Measurements from ENCODE around the gene STAB2.

The STAB2 gene

DNA sequence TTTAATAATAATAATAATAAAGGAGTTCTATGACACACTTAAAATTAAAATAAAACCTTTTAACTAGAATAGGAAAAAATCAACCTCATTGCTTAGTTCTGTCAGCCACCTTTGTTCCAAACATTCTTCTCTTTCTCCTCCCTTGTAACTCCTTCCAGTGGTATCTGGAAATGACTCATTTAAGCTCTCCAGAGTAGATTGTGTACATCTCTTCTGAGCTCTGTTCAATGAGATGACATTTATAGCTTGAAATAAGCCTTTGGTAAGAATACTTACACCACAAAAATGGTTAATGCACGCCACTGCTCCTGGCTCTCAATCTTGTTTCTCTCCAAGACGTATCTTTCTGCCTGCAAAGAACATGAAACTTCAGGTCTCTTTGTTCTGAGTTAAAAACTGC lies 70.3 kb downstream of the STAB2 start:
- H3K9me3 ChIP-seq (ENCODE audit: control insufficient read depth, insufficient read depth, low read length) = no peaks in the 10 kb centered on the region
- no peaks in the 10 kb centered on the region for H3K27me3 ChIP-seq (ENCODE audit: control insufficient read depth, insufficient read depth, low read length)
- no peaks in the 10 kb centered on the region for H3K4me1 ChIP-seq (ENCODE audit: control insufficient read depth, insufficient read depth, low read length)
- H3K9ac ChIP-seq (ENCODE audit: low read depth, low read length) = no peak overlapping the region
- no peak overlapping the region for H3K4me3 ChIP-seq (ENCODE audit: low read depth, low read length)
- no peaks in the 10 kb centered on the region for H3K36me3 ChIP-seq (ENCODE audit: control insufficient read depth, insufficient read depth, low read length)

DNA sequence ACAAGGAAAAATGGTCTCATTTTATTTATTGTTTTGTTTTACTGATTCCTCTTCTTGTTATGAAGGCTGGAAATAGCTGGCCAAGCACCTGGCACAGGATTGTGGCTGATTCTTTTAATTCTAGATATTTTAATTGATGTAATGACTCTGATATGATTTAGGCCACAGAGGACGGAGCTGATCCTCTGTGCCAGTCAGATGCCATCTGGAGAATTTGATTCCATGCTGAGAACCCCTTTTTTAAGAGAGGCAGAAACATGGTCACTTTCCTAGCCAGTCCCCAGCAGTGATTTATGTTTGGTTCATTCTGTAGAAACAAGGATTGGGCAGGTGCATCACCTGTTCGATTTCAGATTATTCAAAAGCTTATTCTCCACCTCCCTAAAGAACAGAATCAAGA lies 77.6 kb downstream of the STAB2 start:
- H3K9me3 ChIP-seq (ENCODE audit: control insufficient read depth, insufficient read depth, low read length) = no peaks in the 10 kb centered on the region
- H3K4me3 ChIP-seq (ENCODE audit: low read depth, low read length) = no peak overlapping the region
- no peaks in the 10 kb centered on the region for H3K27me3 ChIP-seq (ENCODE audit: control insufficient read depth, insufficient read depth, low read length)
- H3K9ac ChIP-seq (ENCODE audit: low read depth, low read length) = no peak overlapping the region
- peaks cover 8% of the 10 kb centered on the region for H3K4me1 ChIP-seq (ENCODE audit: control insufficient read depth, insufficient read depth, low read length)
- no peaks in the 10 kb centered on the region for H3K36me3 ChIP-seq (ENCODE audit: control insufficient read depth, insufficient read depth, low read length)

- no peaks in the 10 kb centered on the region for H3K36me3 ChIP-seq (ENCODE audit: control insufficient read depth, insufficient read depth, low read length)
- H3K9me3 ChIP-seq (ENCODE audit: control insufficient read depth, insufficient read depth, low read length) = no peaks in the 10 kb centered on the region
- H3K9ac ChIP-seq (ENCODE audit: low read depth, low read length) = no peak overlapping the region
- H3K4me1 ChIP-seq (ENCODE audit: control insufficient read depth, insufficient read depth, low read length) = peaks cover 12% of the 10 kb centered on the region
- no peak overlapping the region for H3K4me3 ChIP-seq (ENCODE audit: low read depth, low read length)
- H3K27me3 ChIP-seq (ENCODE audit: control insufficient read depth, insufficient read depth, low read length) = no peaks in the 10 kb centered on the region
Observed at GRCh38 chr12:103665971-103666370, 78.9 kb downstream of the STAB2 start.

- Histone ChIP-seq H3K9me3 (ENCODE audit: control insufficient read depth, insufficient read depth, low read length) (no peaks in the 10 kb centered on the region), H3K9ac (ENCODE audit: low read depth, low read length) (no peak overlapping the region), H3K27me3 (ENCODE audit: control insufficient read depth, insufficient read depth, low read length) (no peaks in the 10 kb centered on the region), H3K4me1 (ENCODE audit: control insufficient read depth, insufficient read depth, low read length) (peaks cover 12% of the 10 kb centered on the region), H3K4me3 (ENCODE audit: low read depth, low read length) (no peak overlapping the region), H3K36me3 (ENCODE audit: control insufficient read depth, insufficient read depth, low read length) (no peaks in the 10 kb centered on the region)
Observed at GRCh38 chr12:103667125-103667524, 80.1 kb downstream of the STAB2 start.

DNA sequence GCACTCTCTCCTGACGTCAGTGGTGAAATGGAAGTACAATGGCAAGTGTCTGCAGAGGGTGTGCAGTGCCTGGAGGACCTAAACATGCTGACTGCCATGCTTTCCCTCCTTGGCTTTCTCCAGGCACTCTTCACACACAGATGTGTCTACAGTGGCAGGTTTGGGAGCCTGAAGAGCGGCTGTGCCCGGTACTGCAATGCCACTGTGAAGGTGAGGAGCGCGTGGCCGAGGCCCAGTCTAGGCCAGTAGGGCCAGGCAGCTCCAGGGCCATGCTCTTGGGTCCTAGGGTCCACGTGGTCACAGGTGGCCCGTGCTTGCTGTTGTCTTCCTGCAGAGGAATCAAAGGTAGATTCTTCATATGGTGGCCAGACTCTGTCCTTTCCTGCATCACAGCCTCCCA lies 81.4 kb downstream of the STAB2 start:
- Histone ChIP-seq H3K4me3 (ENCODE audit: low read depth, low read length) (no peak overlapping the region), H3K27me3 (ENCODE audit: control insufficient read depth, insufficient read depth, low read length) (no peaks in the 10 kb centered on the region), H3K4me1 (ENCODE audit: control insufficient read depth, insufficient read depth, low read length) (peaks cover 12% of the 10 kb centered on the region), H3K36me3 (ENCODE audit: control insufficient read depth, insufficient read depth, low read length) (no peaks in the 10 kb centered on the region), H3K9ac (ENCODE audit: low read depth, low read length) (no peak overlapping the region), H3K9me3 (ENCODE audit: control insufficient read depth, insufficient read depth, low read length) (no peaks in the 10 kb centered on the region)

DNA sequence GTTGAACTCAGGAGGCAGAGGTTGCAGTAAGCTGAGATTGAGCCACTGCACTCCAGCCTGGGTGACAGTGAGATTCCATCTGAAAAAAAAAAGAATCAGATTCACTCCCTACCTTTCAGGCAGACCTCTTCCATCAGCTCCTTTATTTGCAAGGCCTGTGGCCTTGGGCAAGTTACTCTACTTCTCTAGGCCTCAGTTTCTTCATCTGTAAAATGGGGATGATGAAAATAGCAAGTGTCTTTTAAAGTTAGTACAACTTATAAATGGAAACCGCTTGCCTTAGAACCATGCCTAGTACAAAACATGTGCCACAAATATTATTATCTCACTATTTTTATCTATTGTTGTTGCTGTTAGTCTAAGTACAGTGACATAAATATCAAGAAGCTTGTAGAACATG lies 84.3 kb downstream of the STAB2 start:
- Histone ChIP-seq H3K27me3 (ENCODE audit: control insufficient read depth, insufficient read depth, low read length) (no peaks in the 10 kb centered on the region), H3K4me1 (ENCODE audit: control insufficient read depth, insufficient read depth, low read length) (peaks cover 8% of the 10 kb centered on the region), H3K4me3 (ENCODE audit: low read depth, low read length) (no peak overlapping the region), H3K36me3 (ENCODE audit: control insufficient read depth, insufficient read depth, low read length) (no peaks in the 10 kb centered on the region), H3K9me3 (ENCODE audit: control insufficient read depth, insufficient read depth, low read length) (no peaks in the 10 kb centered on the region), H3K9ac (ENCODE audit: low read depth, low read length) (no peak overlapping the region)

GRCh38 chr12:103672401-103673119 lies 85.5 kb downstream of the STAB2 start:
- no peaks in the 10 kb centered on the region for H3K27me3 ChIP-seq (ENCODE audit: control insufficient read depth, insufficient read depth, low read length)
- no peak overlapping the region for H3K4me3 ChIP-seq (ENCODE audit: low read depth, low read length)
- H3K36me3 ChIP-seq (ENCODE audit: control insufficient read depth, insufficient read depth, low read length) = no peaks in the 10 kb centered on the region
- H3K9ac ChIP-seq (ENCODE audit: low read depth, low read length) = no peak overlapping the region
- peaks cover 8% of the 10 kb centered on the region for H3K4me1 ChIP-seq (ENCODE audit: control insufficient read depth, insufficient read depth, low read length)
- no peaks in the 10 kb centered on the region for H3K9me3 ChIP-seq (ENCODE audit: control insufficient read depth, insufficient read depth, low read length)

DNA sequence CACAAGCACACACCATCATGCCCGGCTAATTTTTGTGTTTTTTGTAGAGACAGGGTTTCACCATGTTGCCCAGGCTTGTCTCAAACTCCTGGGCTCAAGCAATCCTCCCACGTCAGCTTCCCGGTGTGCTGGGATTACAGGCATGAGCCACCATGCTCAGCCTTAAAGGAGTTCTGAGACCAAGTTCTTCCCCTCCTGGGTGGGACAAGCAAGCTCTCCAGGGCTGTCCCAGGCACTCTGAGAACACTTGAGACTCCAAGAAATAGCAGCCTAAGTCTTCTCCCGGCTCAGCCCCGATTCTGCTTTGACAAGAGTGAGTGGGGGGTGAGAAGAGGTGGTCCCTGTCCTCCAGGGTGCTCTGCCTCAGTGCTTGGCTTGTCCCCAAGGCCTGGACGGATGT lies 86.4 kb downstream of the STAB2 start:
- Histone ChIP-seq H3K36me3 (ENCODE audit: control insufficient read depth, insufficient read depth, low read length) (no peaks in the 10 kb centered on the region), H3K9ac (ENCODE audit: low read depth, low read length) (no peak overlapping the region), H3K4me3 (ENCODE audit: low read depth, low read length) (no peak overlapping the region), H3K9me3 (ENCODE audit: control insufficient read depth, insufficient read depth, low read length) (no peaks in the 10 kb centered on the region), H3K27me3 (ENCODE audit: control insufficient read depth, insufficient read depth, low read length) (no peaks in the 10 kb centered on the region), H3K4me1 (ENCODE audit: control insufficient read depth, insufficient read depth, low read length) (peaks cover 8% of the 10 kb centered on the region)

GRCh38 chr12:103673891-103674375 lies 86.9 kb downstream of the STAB2 start:
- Histone ChIP-seq H3K36me3 (ENCODE audit: control insufficient read depth, insufficient read depth, low read length) (no peaks in the 10 kb centered on the region), H3K4me1 (ENCODE audit: control insufficient read depth, insufficient read depth, low read length) (peaks cover 8% of the 10 kb centered on the region), H3K4me3 (ENCODE audit: low read depth, low read length) (no peak overlapping the region), H3K27me3 (ENCODE audit: control insufficient read depth, insufficient read depth, low read length) (no peaks in the 10 kb centered on the region), H3K9ac (ENCODE audit: low read depth, low read length) (no peak overlapping the region), H3K9me3 (ENCODE audit: control insufficient read depth, insufficient read depth, low read length) (no peaks in the 10 kb centered on the region)

- Histone ChIP-seq H3K27me3 (ENCODE audit: control insufficient read depth, insufficient read depth, low read length) (no peaks in the 10 kb centered on the region), H3K9ac (ENCODE audit: low read depth, low read length) (no peak overlapping the region), H3K36me3 (ENCODE audit: control insufficient read depth, insufficient read depth, low read length) (no peaks in the 10 kb centered on the region), H3K9me3 (ENCODE audit: control insufficient read depth, insufficient read depth, low read length) (no peaks in the 10 kb centered on the region), H3K4me3 (ENCODE audit: low read depth, low read length) (no peak overlapping the region), H3K4me1 (ENCODE audit: control insufficient read depth, insufficient read depth, low read length) (no peaks in the 10 kb centered on the region)
Observed at GRCh38 chr12:103676893-103677292, 89.8 kb downstream of the STAB2 start.

- H3K4me3 ChIP-seq (ENCODE audit: low read depth, low read length) = no peak overlapping the region
- H3K4me1 ChIP-seq (ENCODE audit: control insufficient read depth, insufficient read depth, low read length) = no peaks in the 10 kb centered on the region
- H3K9ac ChIP-seq (ENCODE audit: low read depth, low read length) = no peak overlapping the region
- H3K27me3 ChIP-seq (ENCODE audit: control insufficient read depth, insufficient read depth, low read length) = no peaks in the 10 kb centered on the region
- no peaks in the 10 kb centered on the region for H3K9me3 ChIP-seq (ENCODE audit: control insufficient read depth, insufficient read depth, low read length)
- no peaks in the 10 kb centered on the region for H3K36me3 ChIP-seq (ENCODE audit: control insufficient read depth, insufficient read depth, low read length)
Observed at GRCh38 chr12:103677341-103677740, 90.3 kb downstream of the STAB2 start.

DNA sequence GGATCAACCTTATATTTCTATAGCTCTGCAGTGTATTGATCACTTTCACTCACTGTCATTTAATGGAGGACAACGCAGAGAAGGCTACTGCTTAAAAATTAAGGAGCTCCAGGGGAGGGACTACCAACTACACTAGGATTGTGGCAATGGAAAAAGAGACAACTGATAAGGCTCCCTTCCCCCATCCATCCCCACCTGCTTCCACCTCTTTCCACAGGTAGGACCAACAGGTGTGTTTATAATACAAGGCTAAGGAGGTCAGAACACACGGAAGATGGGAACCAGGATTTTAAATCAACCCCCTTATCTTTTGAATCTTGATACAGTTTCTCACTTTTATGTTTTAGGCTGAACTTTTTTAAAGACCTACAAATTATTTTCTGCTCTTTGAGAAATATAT lies 90.8 kb downstream of the STAB2 start:
- H3K4me1 ChIP-seq (ENCODE audit: control insufficient read depth, insufficient read depth, low read length) = no peaks in the 10 kb centered on the region
- H3K36me3 ChIP-seq (ENCODE audit: control insufficient read depth, insufficient read depth, low read length) = no peaks in the 10 kb centered on the region
- no peaks in the 10 kb centered on the region for H3K9me3 ChIP-seq (ENCODE audit: control insufficient read depth, insufficient read depth, low read length)
- no peak overlapping the region for H3K9ac ChIP-seq (ENCODE audit: low read depth, low read length)
- H3K27me3 ChIP-seq (ENCODE audit: control insufficient read depth, insufficient read depth, low read length) = no peaks in the 10 kb centered on the region
- H3K4me3 ChIP-seq (ENCODE audit: low read depth, low read length) = no peak overlapping the region
